HG02981 (cell line): ENCODE data around the gene ZBTB7A.

Source experiments
- ATAC-seq: cut with Tn5 transposase; IDR thresholded peaks from one replicate; pipeline ENCODE4 v1.9.1; 2021; ENCODE audit warnings: mild to moderate bottlenecking, moderate library complexity; ENCODE audit not compliant: unreplicated experiment

ZBTB7A gene

GRCh38 chr19:4038661-4039423 is 27.9 kb downstream of the ZBTB7A start:
- no peak for ATAC-seq

DNA sequence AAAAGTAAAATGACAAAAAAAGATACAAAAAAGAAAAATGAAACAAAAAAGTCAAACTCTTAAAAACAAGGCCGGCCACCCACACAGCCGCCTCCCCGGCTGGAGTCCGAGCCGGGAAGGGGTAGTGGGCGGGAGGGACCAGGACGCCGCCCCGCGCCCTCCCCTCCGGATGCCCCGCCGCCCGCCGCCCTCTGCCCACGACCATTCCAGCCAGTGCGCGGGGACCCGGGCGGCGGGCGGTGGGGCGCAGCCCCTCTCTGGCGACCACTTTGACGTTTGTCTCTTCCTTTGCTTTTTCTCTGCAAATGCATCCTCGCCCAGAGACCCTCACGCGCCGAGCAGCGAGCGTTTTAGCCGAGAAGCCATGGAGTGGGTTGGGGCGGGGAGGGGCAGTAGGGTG is 28.6 kb downstream of the ZBTB7A start:
- no peak for ATAC-seq

DNA sequence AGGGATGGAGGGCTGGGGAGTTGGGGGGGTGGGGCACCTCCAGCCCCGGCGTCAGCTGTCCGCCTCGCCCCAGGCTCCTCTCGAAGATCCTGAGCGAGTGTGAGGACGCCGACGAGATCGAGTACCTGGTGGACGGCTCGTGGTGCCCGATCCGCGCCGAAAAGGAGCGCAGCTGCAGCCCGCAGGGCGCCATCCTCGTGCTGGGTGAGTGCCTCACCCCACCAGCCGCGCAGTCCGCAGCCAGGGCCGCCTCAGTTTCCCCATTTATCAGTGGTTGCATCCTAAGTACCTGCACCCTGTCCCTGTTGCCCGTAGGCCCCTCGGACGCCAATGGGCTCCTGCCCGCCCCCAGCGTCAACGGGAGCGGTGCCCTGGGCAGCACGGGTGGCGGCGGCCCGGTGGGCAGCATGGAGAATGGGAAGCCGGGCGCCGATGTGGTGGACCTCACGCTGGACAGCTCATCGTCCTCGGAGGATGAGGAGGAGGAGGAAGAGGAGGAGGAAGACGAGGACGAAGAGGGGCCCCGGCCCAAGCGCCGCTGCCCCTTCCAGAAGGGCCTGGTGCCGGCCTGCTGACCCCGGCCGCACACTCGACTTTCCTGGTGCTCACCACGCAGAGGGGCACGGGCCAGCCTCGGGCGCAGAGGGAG is 29.3 kb downstream of the ZBTB7A start:
- no peak for ATAC-seq

- ATAC-seq: no peak
Observed at GRCh38 chr19:4036576-4037300, 30.0 kb downstream of the ZBTB7A start.

DNA sequence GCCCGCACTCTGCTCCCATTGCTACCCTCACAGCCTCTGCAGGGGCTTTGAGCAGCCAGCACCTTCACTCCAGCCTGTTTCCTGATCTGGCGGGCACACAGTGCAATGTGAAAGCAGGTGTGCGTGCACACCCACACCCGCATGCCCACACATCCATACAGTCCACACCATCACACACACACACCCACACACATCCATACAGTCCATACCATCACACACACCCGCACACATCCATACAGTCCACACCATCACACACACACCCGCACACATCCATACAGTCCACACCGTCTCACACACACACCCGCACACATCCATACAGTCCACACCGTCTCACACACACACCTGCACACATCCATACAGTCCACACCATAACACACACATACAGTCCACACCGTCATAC is 31.1 kb downstream of the ZBTB7A start:
- no peak for ATAC-seq

GRCh38 chr19:4035018-4035566 is 31.6 kb downstream of the ZBTB7A start:
- ATAC-seq: no peak

DNA sequence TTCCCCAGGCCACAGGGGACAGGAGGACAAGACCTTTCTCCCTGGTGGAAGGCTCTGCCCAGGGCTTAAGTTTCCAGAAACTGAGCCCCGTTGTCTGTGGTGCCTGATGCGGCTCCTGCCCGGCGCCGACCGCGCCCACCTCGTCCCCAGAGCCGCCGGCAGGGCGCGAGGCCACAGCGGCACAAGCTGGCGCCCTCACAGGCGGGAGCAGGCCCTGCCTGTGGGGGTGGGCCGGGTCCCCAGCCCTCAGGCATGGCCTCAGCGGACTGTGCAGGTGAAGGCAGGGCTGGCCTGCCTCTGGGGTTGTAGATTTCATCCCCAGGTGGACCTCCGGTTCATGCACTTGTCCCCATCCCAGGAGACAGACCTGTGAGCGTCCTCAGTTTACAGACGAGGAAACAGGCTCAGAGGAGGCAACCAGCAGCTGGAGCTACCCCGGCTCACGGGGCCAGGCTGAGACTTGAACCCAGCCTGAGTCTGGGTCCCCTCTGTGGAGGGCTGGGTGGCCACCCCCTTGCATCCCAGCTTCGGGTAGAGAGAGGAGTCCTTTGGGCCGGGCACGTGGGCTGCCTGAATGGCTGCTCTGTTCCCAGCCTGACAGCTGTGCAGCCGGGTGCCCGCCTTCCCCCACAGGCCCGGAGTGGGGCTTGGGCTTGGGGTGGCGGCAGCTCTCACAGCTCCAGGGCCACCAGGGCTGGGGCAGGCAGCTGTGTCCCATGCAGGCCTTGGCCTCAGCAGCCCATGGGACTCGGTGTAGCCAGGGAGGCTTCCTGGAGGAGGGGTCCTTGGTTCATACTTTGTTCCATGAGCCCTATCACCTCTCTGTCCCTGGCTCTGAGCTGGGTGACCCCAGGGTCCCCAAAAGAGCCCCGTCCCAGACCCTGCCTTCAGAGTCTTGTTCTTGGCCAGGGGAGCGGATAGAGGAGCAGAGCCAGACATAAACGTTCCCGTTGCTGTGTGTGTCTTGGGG is 32.4 kb downstream of the ZBTB7A start:
- no peak for ATAC-seq

DNA sequence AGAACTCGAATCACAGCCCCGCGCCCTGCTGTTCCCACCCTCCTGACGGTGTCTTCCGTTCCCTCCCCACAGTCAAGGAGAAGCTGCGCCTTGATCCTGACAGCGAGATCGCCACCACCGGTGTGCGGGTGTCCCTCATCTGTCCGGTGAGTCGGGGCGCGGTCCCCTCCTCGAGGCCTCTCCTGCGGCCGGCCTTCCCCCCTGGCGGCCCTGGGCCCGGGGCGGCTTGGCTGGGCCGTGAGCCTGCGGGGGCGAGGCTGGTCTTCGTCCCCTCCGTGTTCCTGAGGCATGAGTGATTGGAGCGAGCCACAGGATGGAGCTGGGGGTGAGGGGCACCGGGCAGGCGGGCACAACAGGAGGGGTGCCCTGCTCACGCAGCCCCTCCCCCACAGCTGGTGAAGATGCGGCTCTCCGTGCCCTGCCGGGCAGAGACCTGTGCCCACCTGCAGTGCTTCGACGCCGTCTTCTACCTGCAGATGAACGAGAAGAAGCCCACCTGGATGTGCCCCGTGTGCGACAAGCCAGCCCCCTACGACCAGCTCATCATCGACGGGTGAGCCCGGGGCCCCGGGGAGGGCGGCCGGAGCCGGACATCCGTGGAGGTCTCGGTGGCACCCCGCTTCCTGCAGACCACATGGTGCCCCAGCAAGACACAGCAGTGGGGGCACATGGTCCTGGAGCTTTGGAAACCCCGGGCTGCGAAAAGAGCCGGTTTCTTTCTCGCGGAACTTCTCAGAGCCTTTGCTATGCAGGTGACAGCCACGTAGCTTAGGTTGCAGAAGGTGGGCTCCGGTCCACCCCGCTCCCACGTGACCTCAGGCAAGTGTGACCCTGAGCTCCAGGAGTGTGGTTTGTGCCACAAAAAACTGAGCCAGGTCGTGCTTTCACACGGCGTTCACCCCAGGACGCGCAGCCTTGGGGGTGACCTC is 33.4 kb downstream of the ZBTB7A start:
- no peak for ATAC-seq

GRCh38 chr19:4032436-4032835 is 34.3 kb downstream of the ZBTB7A start:
- ATAC-seq: no peak

DNA sequence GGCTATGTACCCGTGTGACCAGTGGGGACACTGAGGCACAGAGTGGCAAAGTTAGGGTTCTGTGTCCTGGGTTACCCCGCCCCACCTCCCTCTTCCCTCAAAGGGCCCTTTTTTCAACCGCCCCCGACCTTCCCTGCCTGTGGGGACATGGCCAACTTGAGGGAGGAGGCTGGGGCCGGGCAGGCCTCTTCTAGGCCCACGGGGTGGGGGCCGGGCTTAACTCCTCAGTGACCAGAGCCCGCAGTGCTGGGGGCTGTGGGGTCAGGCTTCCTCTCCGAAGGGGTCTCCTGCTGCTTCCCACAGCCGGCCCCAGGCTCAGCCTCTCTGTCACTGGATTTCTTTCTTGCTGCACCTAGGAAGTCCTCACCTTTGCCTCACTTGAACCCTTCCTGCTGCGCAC is 35.3 kb downstream of the ZBTB7A start:
- ATAC-seq: no peak

GRCh38 chr19:4030981-4031380 is 35.7 kb downstream of the ZBTB7A start:
- no peak for ATAC-seq

GRCh38 chr19:4030552-4030951 is 36.1 kb downstream of the ZBTB7A start:
- no peak for ATAC-seq

DNA sequence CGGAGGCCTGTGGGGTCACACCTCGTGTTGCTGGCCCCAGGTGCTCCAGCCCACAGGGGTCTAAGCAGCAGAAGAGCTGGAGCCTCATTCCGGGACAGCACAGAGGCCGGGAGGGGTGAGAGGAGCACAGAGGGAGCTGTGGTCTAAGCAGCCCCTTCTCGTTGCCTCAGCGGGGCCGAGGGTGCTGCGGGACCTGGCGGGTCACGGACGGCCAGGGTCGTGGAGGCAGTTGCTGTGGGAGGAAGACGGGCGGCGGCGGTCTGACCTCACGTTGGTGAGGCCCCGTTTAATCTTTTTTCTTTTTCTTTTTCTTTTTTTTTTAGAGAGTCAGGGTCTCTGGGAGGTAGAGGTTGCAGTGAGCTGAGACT is 37.5 kb downstream of the ZBTB7A start:
- no peak for ATAC-seq

GRCh38 chr19:4028334-4029246 is 38.1 kb downstream of the ZBTB7A start:
- no peak for ATAC-seq

DNA sequence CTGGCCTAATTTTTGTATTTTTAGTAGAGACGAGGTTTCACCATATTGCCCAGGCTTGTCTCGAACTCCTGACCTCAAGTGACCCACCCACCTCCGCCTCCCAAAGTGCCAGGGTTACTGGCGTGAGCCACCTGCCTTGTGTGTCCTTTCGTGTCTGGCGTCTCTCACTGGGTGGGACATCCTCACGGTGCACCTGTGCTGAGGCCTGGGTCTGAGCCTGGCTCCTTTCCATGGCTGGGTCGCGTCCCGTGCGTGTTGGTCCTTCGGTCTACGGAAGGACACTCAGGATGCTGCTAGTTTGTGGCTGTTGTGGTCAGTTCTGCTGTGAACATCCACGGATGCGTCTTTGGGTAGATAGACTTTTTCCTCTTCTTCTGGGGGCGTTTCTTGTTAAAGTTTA is 39.6 kb downstream of the ZBTB7A start:
- no peak for ATAC-seq

DNA sequence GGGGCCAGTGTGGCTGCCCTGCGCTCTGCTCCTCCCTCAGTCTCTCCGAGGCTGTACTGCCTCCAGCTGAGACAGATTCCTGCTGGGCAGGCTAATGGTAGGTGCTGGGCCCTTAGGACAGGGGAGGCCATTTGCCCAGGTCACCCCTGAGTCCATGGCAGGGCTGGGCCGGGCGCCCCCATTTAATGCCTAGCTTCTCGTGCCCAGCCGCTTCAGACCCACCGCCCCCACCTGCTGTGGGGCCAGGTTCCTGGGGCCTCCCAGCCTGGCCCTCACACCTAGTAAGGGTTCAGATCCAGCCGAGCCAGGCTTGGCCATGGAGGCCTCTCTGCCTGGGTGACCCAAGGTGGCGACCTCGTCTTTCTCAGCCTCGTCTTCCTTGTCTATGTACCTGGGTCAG is 41.4 kb downstream of the ZBTB7A start:
- ATAC-seq: no peak

DNA sequence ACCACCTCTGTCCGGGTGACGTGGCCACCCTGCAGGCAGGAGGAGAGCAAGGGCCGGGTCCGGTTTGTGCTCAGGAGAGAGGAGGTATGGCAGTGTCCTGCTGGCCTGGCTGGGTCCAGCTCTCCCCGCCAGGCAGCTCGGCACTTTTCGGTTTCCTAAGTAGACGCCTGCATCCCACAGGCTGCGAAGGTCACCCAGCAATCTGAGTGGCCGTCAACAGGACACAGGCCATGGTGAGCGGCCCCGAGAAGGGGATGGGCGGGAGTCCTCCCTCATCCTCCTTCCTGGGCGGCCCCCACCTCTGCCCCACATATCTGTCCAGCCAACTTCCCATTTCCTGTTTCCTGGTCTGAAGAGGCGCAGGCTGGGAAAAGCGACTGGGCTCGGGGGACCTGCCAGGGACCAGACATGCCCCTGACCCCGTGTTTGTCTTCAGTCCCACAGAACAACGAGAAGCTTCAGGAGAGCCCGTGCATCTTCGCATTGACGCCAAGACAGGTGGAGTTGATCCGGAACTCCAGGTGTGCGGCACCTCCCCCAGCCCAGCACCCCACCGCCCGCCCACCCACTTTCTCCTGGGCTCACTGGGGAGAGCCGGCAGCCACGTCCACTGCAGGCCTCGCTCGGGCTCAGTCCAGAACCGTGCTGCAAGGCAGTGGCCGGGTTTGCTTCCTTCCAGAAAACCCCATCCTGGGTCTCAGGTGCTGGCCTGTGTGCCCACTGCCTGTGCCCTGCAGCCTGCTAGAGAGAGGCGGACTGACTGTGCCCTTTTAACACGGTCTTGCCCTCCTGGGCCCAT is 42.9 kb downstream of the ZBTB7A start:
- no peak for ATAC-seq

DNA sequence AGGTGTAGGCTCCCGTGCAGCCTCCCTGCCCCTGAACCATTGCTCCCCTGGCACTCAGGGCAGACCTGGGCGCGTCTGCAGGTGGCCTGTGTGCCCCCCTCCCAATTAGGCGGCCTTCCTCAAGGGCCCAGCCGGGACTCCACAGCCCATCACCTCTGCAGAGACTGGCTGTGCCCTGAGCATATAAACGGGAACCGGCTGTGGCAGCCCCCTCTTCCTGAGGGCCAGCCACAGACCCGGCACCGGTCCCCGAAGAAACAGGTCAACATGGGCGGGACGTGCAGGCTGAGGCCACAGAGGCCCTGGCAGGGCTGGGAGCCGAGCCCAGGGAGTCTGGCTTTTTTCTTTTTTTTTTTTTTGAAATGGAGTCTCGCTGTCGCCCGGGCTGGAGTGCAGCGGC is 47.1 kb downstream of the ZBTB7A start:
- ATAC-seq: no peak
